ENCODE data around the gene CRAMP1.

CRAMP1 gene

GRCh38 chr16:1655909-1656807 lies 44.0 kb downstream of the CRAMP1 start:
- DNase-seq (ENCODE audit: low read depth): no peak

- no peak for DNase-seq (ENCODE audit: low read depth)
Measured at GRCh38 chr16:1656808-1657617, 44.9 kb downstream of the CRAMP1 start.

DNA sequence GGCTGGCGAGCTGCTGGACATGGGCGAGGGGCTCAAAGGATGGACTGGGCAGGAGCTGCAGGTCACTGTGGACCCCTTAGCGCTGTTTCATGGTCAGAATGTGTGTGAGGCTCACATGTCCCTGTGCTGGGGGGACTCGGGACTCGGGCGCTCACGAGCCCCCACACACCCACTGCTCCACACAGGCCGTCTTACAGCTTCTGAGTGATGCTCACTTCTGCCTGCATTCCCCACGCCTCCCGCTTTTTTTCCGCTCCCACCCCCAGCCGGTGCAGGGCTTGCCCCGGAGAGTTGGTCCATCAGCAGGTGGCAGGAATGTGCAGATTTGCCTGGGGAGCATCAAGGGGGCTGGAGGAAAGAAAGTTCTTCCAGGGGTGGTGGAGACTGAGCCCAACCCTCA lies 45.7 kb downstream of the CRAMP1 start:
- no peak for DNase-seq (ENCODE audit: low read depth)

DNA sequence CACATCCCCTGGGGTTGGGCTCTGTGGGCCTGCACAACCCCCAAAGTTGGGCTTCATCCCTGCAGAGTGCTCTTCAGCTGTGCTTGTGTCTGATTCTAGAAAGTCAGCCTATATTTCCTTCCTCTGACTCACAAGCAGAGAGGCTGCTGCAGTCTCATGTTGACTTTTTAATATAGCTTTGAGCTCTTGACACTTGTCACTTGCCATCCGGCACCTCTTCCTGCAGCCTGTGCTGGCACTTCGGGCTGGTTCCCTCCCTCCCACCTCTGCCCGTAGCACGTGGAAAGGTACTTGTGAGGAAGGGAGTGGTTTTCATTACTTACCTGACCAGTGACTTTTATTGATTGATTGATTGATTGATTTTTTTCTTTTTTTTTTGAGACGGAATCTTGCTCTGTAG lies 46.9 kb downstream of the CRAMP1 start:
- no peak for DNase-seq (ENCODE audit: low read depth)

DNA sequence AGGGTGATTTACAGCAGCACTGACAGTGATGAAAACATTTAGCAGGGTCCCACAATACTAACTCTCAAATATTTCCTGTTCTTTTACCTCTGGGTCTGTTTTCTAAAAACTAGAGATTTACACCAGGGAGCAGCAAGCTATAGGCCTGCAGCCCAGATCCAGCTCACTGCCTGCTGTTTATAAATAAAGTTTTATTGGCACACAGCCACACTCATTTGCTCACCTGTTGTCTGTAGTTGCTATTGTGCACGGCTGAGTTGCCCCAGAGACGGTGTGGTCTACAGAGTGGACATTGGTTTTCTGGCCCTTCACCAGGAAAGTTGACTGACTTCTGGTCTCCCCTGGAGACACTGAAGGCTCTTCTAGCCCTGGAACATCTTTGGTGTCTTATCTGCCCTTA lies 49.7 kb downstream of the CRAMP1 start:
- DNase-seq (ENCODE audit: low read depth): no peak

- no peak for DNase-seq (ENCODE audit: low read depth)
Measured at GRCh38 chr16:1662543-1662942, 50.4 kb downstream of the CRAMP1 start.

DNA sequence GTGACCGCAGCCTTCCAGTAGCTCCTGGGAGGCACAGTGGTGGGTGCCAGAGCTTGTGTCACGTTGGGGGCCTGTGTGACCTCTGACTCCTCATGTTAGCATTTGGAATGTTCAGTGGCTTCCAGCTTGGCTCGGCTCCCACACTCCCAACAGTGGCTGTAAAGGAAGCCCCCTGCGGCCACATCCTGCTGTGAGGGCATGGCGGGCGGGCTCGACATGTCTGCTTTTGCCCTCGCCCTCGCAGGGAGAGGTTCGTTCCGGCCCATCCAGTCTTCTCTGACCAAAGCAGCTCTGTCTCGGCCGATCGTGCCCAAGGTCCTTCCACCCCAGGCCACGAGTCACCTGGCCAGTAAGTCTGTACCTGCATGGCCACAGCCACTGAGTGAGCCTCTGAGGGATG lies 53.7 kb downstream of the CRAMP1 start:
- no peak for DNase-seq (ENCODE audit: low read depth)

- DNase-seq (ENCODE audit: low read depth): no peak
Measured at GRCh38 chr16:1666316-1666715, 54.2 kb downstream of the CRAMP1 start.

DNA sequence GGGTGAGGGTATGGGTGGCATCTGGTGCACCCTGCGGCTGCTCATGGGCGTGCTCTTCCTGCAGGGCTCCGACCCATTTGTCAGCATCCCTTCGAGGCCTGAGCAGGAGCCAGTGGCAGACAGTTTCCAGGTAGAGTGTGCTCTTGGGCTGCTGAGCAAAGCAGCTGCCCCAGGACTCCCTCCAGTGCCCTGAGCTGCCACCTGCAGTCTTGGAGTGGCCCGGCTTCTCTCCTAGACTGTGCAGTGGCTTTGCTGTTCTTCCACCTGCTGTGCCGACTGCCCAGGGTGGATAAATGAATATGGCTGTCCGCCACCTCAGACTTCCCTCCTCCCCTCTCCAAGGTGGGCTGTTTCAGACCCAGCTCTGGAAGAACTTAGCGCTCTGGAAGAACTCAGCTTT lies 55.1 kb downstream of the CRAMP1 start:
- DNase-seq (ENCODE audit: low read depth): no peak

- no peak for DNase-seq (ENCODE audit: low read depth)
Measured at GRCh38 chr16:1667916-1668315, 55.8 kb downstream of the CRAMP1 start.

DNA sequence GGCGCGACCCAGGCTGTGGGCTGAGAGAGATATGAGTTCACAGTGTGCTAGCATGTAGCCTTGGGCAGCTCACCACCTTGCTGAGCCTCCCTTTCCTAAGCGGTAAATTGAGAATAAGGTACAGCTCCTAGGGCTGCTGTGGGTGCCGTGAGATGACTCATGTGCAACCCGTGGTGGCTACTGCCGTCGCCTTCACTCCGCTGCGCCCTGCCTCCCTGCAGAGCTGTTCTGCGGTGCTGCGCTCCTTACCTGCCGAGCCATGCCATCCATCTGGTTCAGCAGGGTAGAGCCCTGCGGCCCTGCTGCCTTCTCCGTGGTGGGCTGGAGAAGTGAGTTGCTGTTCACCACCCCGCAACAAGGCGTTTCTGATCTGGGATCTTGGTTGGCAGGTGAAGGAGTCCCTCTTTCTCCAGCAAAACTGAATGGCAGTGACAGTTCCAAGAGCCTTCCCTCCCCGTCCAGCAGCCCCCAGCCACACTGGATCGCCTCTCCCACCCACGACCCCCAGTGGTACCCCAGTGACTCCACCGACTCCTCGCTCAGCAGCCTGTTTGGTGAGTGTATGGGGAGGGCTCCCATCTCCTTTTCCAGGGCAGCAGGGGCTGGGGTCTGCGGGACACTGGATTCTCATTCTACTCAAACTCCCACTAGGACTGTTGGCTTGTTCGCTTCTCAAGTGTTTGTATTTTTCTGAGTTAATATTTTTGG lies 56.6 kb downstream of the CRAMP1 start:
- no peak for DNase-seq (ENCODE audit: low read depth)

DNA sequence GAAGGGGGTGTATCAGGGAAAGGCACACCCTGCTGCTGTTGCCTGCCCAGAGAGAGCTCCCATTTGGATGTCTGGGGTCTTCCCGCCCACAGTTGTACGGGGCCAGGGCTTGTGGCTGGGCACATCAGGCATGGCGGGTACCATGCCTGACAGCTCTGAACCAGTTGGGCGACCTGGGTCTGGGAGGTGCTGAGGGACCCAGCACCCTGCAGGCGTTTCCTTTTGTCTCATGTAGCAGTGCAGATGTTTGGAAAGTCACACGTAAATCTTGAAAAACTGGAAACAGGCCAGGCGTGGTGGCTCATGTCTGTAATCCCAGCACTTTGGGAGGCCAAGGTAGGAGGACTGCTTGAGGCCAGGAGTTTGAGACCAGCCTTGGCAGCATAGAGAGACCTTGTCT lies 57.5 kb downstream of the CRAMP1 start:
- no peak for DNase-seq (ENCODE audit: low read depth)

GRCh38 chr16:1670371-1670770 lies 58.2 kb downstream of the CRAMP1 start:
- DNase-seq (ENCODE audit: low read depth): no peak

DNA sequence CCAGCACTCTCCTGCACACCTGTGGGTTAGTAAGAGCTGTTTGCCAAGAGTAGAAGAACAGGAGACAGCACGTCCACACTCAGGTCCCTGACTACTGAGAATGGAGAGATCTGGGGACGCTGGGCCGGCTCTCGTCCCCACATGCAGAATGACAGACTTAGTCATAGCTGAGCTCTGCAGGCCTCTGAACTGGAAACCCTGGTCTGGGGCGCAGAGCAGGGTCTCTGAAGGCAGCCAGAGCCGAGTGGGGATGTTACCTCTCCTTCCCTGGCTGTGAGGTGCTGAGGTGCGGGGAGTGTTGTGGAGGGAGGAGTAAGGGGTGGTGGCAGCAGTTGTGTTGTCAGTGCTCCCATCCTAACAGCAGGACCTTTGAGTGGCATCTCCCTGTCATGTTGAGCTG lies 58.7 kb downstream of the CRAMP1 start:
- no peak for DNase-seq (ENCODE audit: low read depth)

- no peak for DNase-seq (ENCODE audit: low read depth)
Measured at GRCh38 chr16:1673424-1674151, 61.4 kb downstream of the CRAMP1 start.

DNA sequence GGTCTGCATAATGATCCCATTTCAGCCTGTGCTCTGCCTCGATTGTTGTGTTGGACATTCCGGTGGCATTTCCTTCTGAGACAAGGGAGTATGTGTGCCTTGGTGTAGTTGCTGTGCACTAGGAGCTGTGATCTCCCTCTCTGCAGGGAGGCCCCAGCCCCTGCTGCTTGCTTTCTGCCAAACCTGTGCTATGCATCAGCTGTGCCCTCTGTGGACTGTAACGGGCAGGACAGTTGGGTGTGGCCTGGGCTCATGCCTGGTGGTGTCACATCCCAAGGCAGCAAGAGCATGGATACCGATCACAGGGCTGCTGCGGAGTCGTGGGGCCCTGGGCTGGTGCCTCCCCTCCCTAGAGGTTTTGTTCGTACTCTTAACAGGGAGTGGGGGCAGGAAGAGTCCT lies 62.1 kb downstream of the CRAMP1 start:
- DNase-seq (ENCODE audit: low read depth): no peak

DNA sequence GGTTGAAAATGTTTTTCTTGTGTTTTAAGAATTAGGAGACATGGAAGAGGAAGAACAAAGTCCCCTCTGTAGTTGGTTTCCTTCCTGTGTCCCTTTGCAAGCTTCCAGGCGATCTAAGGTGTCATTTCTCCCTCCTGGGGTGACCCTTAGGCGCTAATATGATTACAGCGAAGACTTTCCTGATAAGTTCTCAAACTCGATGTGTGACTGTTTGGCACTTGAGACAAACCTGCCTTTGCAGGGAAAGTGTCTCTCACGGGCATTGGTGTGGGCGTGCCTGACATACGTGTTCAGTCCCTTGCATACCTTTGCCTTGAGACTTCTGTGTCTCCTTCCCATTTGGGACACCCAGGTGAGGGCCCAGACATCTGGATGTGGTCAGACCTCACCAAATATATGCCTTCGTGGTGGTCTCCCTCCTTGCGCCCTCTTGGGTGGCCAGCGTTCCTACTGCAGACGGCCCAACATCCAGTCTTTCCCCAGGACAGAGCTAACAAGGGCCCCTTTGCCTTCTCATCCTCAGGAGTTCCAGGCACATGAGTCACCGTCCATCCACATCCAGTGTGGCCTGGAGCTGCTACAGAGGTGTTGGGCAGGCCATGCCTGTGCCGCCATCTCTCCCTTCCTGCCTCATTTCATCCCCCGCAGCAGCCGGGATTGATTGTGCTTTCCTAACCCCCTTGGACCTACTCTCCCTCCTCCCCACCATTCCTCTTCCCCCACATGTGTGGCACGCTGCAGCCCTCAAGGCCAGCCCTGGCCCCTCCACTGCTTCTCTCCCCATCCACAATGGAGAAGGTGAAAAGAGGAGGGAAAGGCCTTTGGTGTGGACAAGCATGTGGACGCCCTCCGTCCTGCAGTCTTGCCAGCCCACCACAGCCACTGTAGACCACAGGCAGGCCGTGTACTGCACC lies 62.8 kb downstream of the CRAMP1 start:
- DNase-seq (ENCODE audit: low read depth): peak; percentile 92

DNA sequence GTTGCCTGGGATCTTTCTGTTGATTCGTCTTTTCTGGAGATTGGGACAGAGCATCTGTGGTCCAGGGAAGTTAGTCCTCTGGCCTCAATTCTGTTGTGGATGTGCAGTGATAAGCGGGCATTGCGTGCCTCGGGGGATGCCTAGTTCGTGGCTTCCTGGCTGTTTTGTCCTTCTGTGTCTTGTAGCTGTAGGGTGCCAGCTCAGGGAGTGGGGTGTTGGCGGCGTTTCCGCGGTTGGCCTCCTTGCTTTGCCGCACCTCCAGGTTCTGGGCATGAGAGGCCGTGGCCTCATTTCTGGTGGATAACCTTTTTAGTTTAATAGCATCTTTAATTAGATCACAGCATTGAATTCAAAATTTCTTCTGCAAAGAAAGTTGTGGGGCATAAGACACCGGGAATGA lies 64.5 kb downstream of the CRAMP1 start:
- DNase-seq (ENCODE audit: low read depth): no peak

- DNase-seq (ENCODE audit: low read depth): no peak
Measured at GRCh38 chr16:1677339-1677738, 65.2 kb downstream of the CRAMP1 start.

DNA sequence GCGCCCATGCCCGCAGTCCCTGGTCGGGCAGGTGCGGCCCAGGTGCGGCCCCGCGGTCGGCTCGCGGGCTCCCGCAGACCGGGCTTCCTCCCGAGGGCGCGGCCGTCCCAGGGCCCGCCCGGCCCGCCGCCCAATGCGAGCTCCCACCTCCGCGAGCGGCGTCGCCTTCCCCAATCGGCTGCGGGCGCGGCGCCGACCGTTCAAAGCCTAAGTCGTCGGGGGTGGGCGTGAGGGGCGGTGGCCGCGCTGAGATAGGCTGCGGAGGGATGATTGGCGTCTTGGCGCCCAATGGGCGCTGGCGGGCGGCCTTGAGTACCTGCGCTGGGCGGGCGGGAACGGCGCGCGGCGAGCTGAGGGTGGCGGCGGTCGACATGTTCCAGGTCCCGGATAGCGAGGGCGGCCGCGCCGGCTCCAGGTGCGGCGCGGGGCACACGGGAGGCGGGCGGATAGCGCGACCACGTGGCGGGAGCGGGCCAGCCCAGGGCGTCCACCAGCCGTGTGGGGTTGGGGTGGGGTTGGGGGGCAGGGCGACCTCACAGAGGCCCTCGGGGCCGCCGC lies 65.9 kb downstream of the CRAMP1 start, which contains the start of gene JPT2:
JPT2 (plus strand) TSS at position 338 of the 558 bp plus-strand sequence; CDS start at position 372, 34 bp downstream.
- DNase-seq (ENCODE audit: low read depth): peak; percentile 96

Measured in ELR (cell line).